ENCODE data around the gene MRPS35.
"Not testable (repeated sequence)": the region's sequence is repeated elsewhere in the genome, so short reads cannot be mapped to it uniquely, and the experiment has no call there.

MRPS35 gene

GRCh38 chr12:27707216-27707615 is 3.4 kb upstream of the MRPS35 start:
- DNase-seq (ENCODE audit: insufficient read length, low spot score) (no peak), FAIRE-seq (no peak)

- DNase-seq (ENCODE audit: insufficient read length, low spot score) (no peak), FAIRE-seq (no peak)
Measured at GRCh38 chr12:27709212-27709931, 1.3 kb upstream of the MRPS35 start.

GRCh38 chr12:27709932-27710591 is 570 bp upstream of the MRPS35 start:
- DNase-seq (ENCODE audit: insufficient read length, low spot score) (no peak), FAIRE-seq (no peak)

GRCh38 chr12:27711317-27711682 is 668 bp downstream of the MRPS35 start:
- peak; percentile 14 for FAIRE-seq
- DNase-seq (ENCODE audit: insufficient read length, low spot score) = peak; percentile 3

GRCh38 chr12:27711967-27712366 is 1.3 kb downstream of the MRPS35 start:
- no peak for DNase-seq (ENCODE audit: insufficient read length, low spot score)
- no peak for FAIRE-seq

GRCh38 chr12:27723212-27723611 is 12.6 kb downstream of the MRPS35 start:
- DNase-seq (ENCODE audit: insufficient read length, low spot score) (no peak), FAIRE-seq (no peak)

GRCh38 chr12:27730097-27730588 is 19.5 kb downstream of the MRPS35 start:
- FAIRE-seq (no peak), DNase-seq (ENCODE audit: insufficient read length, low spot score) (no peak)

- DNase-seq (ENCODE audit: insufficient read length, low spot score) = no peak
Measured at GRCh38 chr12:27732281-27732680, 21.6 kb downstream of the MRPS35 start.

GRCh38 chr12:27733052-27733656 is 22.5 kb downstream of the MRPS35 start:
- DNase-seq (ENCODE audit: insufficient read length, low spot score) = no peak
- FAIRE-seq = peak; percentile 87

More at GRCh38 chr12:27732281-27732680, 21.6 kb downstream of the MRPS35 start:
- FAIRE-seq = no peak

- FAIRE-seq = no peak
- no peak for DNase-seq (ENCODE audit: insufficient read length, low spot score)
Measured at GRCh38 chr12:27733791-27734190, 23.2 kb downstream of the MRPS35 start.

- FAIRE-seq; DNase-seq (ENCODE audit: insufficient read length, low spot score): not testable (repeated sequence)
Measured at GRCh38 chr12:27734321-27734720, 23.7 kb downstream of the MRPS35 start.

GRCh38 chr12:27743601-27744000 is 33.0 kb downstream of the MRPS35 start:
- no peak for FAIRE-seq
- DNase-seq (ENCODE audit: insufficient read length, low spot score) = no peak

- not testable (repeated sequence) for DNase-seq (ENCODE audit: insufficient read length, low spot score); FAIRE-seq
Measured at GRCh38 chr12:27745734-27746133, 35.1 kb downstream of the MRPS35 start.

GRCh38 chr12:27747111-27747820 is 36.6 kb downstream of the MRPS35 start:
- DNase-seq (ENCODE audit: insufficient read length, low spot score) (no peak), FAIRE-seq (no peak)

- FAIRE-seq = no peak
Measured at GRCh38 chr12:27751386-27752047, 40.9 kb downstream of the MRPS35 start.

GRCh38 chr12:27754795-27755194 is 44.2 kb downstream of the MRPS35 start:
- FAIRE-seq = no peak
- DNase-seq (ENCODE audit: insufficient read length, low spot score) = no peak

More at GRCh38 chr12:27751386-27752047, 40.9 kb downstream of the MRPS35 start:
- DNase-seq (ENCODE audit: insufficient read length, low spot score) = no peak

GRCh38 chr12:27756670-27757195 is 46.1 kb downstream of the MRPS35 start:
- peak; percentile 33 for FAIRE-seq
- no peak for DNase-seq (ENCODE audit: insufficient read length, low spot score)

- DNase-seq (ENCODE audit: insufficient read length, low spot score) (no peak), FAIRE-seq (no peak)
Measured at GRCh38 chr12:27762757-27763156, 52.1 kb downstream of the MRPS35 start.

GRCh38 chr12:27766587-27766986 is 56.0 kb downstream of the MRPS35 start:
- no peak for DNase-seq (ENCODE audit: insufficient read length, low spot score)
- peak; percentile 53 for FAIRE-seq

- no peak for FAIRE-seq
- DNase-seq (ENCODE audit: insufficient read length, low spot score) = no peak
Measured at GRCh38 chr12:27769142-27769673, 58.6 kb downstream of the MRPS35 start.

All from GM19239 (cell line).